Activated gamma-delta T cell treated with anti-CD3 and anti-CD28 coated beads, Interleukin-2, amount 50 U/mL, for 16 hours (primary cell): ENCODE measurements around the gene TRIM47.

Experiments used
- DNase-seq: peaks from one replicate; pipeline ENCODE4 v3.0.0-alpha.2; 2020; ENCODE audit warnings: low read depth

Gene TRIM47

GRCh38 chr17:75830164-75831031, 48.0 kb downstream of the TRIM47 start:
- no peak for DNase-seq

- no peak for DNase-seq
Observed at GRCh38 chr17:75829747-75830146, 48.6 kb downstream of the TRIM47 start.

GRCh38 chr17:75828741-75829140, 49.6 kb downstream of the TRIM47 start:
- DNase-seq: no peak

GRCh38 chr17:75828076-75828400, 50.3 kb downstream of the TRIM47 start:
- no peak for DNase-seq

- peak; percentile 62 for DNase-seq
Observed at GRCh38 chr17:75827308-75828075, 50.9 kb downstream of the TRIM47 start.

GRCh38 chr17:75826561-75827307, 51.6 kb downstream of the TRIM47 start:
- no peak for DNase-seq

DNA sequence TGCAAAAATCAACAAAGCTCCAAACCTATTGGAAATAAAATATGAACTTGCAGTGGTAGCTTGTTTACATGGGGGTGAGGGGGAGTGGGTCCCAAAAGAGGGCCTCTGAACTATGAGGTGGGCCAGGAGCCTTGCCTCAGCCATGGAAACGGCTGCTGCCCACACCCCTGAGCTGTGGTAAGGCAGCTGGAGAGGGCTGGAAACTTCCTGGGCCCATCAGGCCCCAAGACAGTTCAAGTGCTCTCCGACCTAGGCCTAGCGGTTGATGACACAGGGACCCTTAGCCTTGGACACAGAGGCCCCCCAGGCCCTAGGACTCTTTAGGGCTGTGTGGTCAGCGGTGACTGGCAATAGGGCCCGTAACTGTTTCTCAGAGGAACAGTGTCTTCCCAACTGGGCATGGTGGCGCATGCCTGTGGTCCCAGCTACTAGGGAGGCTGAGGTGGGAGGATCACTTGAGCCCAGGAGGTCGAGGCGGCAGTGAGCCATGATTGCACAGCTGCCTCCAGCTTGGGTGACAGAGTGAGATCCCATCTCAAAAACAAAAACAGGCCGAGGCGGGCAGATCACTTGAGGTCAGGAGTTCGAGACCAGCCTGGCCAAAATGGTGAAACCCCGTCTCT, 52.5 kb downstream of the TRIM47 start:
- no peak for DNase-seq

GRCh38 chr17:75825149-75825552, 53.2 kb downstream of the TRIM47 start:
- DNase-seq: no peak

DNA sequence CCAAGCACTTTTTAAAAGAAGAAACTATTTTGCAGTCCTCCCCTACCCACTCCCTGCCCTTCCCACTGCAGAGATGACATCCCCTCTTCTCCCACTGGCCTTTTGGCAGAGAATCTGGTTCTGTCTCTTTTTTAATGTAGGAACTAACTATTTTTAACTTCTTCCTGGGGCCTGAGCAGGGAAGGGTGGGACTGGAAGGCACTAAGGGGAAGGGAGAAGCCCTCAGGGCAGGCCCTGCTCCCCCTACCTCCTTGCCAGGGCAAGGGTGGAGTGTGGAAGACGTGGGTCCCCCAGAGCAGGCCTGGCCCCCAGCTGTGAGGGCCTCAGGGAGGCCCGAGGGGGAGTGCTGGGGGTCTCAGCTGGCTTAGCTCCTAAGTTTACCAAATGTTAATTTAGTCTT, 53.7 kb downstream of the TRIM47 start:
- DNase-seq: no peak
